GM12892 (cell line): ENCODE results near the gene WDR38.

Experiments
- POLR2A ChIP-seq: IDR thresholded peaks from 2 replicates; pipeline ENCODE4 v1.6.1; 2011; ENCODE audit warnings: low read depth, low read length, control low read depth
- TAF1 ChIP-seq: IDR thresholded peaks from 2 replicates; pipeline ENCODE4 v1.6.1; 2011; ENCODE audit warnings: low read depth, mild to moderate bottlenecking, control low read depth, low read length, borderline replicate concordance

DNA sequence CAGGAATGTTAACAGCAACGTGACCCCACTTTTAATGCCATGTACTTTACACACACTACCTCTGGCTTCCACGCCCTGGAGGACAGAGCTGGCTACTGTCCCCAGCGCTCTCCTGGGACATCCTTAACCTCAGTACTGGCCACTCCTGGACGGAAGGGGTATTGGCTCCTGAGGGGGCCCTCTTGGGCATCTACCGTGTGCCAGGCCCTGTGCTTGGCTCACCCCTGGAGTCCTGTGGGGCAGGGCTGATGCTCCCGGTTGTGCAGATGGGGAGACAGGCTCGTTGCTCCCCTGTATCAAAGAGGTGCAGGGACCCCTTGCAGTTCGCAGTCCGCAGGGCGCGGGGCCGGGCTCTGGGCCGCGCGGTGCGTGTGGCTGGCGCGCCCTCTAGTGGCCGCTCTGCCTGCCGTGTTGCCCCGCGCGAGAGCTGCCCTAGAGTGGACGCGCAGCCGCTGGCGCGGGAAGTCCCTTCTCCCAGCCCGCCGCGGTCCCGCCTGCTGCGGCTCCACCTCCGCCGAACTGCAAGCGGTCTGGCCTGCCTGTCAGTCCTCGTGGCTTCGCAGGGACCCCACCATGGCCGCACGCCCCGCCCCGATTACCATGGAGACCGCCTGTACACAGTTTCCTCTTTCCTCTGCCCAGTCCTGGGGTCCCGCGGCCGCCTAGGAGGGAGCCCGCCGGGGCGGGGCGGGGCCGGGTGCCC is at the start of gene WDR38:
- no peak for TF ChIP-seq POLR2A
- TF ChIP-seq TAF1: no peak
